K562 (cell line): ENCODE measurements around the gene SETD5. TPM values are rescaled to one million over a fixed set of nuclear protein-coding genes. Genes with fewer than 3 reads are reported as not detected.

Source experiments
- ATAC-seq: fragments of 200-7000 bp; cut with Tn5 transposase; 3 replicates; pipeline ENCODE4 v1.9.1; 2020; ENCODE audit warnings: moderate library complexity
- BruUV-seq: library from RNA; stranded (reverse); fragments of 400-500 nt; replicated peaks from 2 replicates; lab custom pipeline; 2021; lab: Mats Ljungman, UMichigan
- CTCF ChIA-PET: fragments of 300-600 bp; formaldehyde crosslinking; extraction: SDS; loops from one replicate; lab custom pipeline; 2021; ENCODE audit warnings: low intra/inter-chr PET ratio; lab: Yijun Ruan, JAX
- POLR2A ChIA-PET: fragments of 300-600, 350-650 bp; sonication (Branson Sonifier 250); formaldehyde crosslinking; extraction: SDS; loops from one replicate; lab custom pipeline; 2021; ENCODE audit warnings: antibody characterized with exemption, inconsistent platforms; lab: Yijun Ruan, JAX
- DNase-seq, 4 experiments: peaks; one replicate each; pipeline versions ENCODE4 v3.0.0 to v3.0.0-alpha.2; 2011 to 2018; ENCODE audit warnings: low spot score in 3 of 4, mixed read lengths in 3 of 4; ENCODE audit errors: extremely low read depth in 1 of 4
- FAIRE-seq: peaks from 2 replicates; lab custom pipeline; 2011; peaks lifted over from hg19 to GRCh38; lab: Jason Lieb, UNC
- H2AFZ ChIP-seq: 2 replicates; pipeline ENCODE4 v1.6.0; 2011; ENCODE audit warnings: low read depth, low read length, control low read depth, inconsistent platforms
- H3K27ac ChIP-seq: fragments of 200-600 bp; 3 replicates; pipeline ENCODE4 v1.8.0; 2011; ENCODE audit warnings: low read depth, mild to moderate bottlenecking, control low read depth, inconsistent platforms, low read length, moderate library complexity, mixed read lengths; ENCODE audit errors: extremely low read depth
- H3K27me3 ChIP-seq, 2 experiments: fragments of 300-600 bp in 1 of 2; 2 replicates in 1 of 2; 3 replicates in 1 of 2; pipeline versions ENCODE4 v1.6.0 to v1.8.0; 2011; ENCODE audit warnings: inconsistent platforms in 2 of 2, low read length in 2 of 2, mild to moderate bottlenecking in 1 of 2, mixed read lengths in 1 of 2, moderate library complexity in 1 of 2; ENCODE audit not compliant: control insufficient read depth in 2 of 2, insufficient read depth in 2 of 2
- H3K36me3 ChIP-seq: fragments of 300-600 bp; 3 replicates; pipeline ENCODE4 v1.8.0; 2011; ENCODE audit warnings: mild to moderate bottlenecking, low read length, inconsistent platforms; ENCODE audit not compliant: control insufficient read depth, insufficient read depth
- H3K4me1 ChIP-seq, 2 experiments: fragments of 200-600 bp in 1 of 2; replicated peaks in 1 of 2; 2 replicates in 1 of 2; 3 replicates in 1 of 2; pipeline versions ENCODE4 v1.5.1 to v1.8.0; 2011; ENCODE audit warnings: inconsistent platforms in 2 of 2, low read length in 2 of 2, mild to moderate bottlenecking in 1 of 2, mixed read lengths in 1 of 2, moderate library complexity in 1 of 2; ENCODE audit not compliant: control insufficient read depth in 2 of 2, insufficient read depth in 2 of 2
- H3K4me2 ChIP-seq: 2 replicates; pipeline ENCODE4 v1.6.1; 2011; ENCODE audit warnings: low read length, control low read depth, inconsistent platforms, mixed read lengths; ENCODE audit not compliant: insufficient read depth
- H3K4me3 ChIP-seq: fragments of 200-600 bp; sonication (generic), shearing (Covaris generic); 2 replicates; pipeline ENCODE4 v1.5.1; 2016; ENCODE audit warnings: control low read depth, inconsistent platforms
- H3K79me2 ChIP-seq: fragments of 200-600 bp; 3 replicates; pipeline ENCODE4 v1.8.0; 2011; ENCODE audit warnings: low read length, inconsistent platforms; ENCODE audit not compliant: control insufficient read depth, insufficient read depth
- H3K9ac ChIP-seq, 2 experiments: 2 replicates each; pipeline versions ENCODE4 v1.6.0 to v1.6.1; 2011; ENCODE audit warnings: low read depth in 2 of 2, low read length in 2 of 2, control low read depth in 1 of 2, inconsistent platforms in 1 of 2, mild to moderate bottlenecking in 1 of 2, mixed read lengths in 1 of 2; ENCODE audit not compliant: insufficient read depth in 1 of 2
- H3K9me1 ChIP-seq: one replicate; pipeline ENCODE4 v1.6.0; 2011; ENCODE audit warnings: inconsistent platforms, mild to moderate bottlenecking, low read length, moderate library complexity; ENCODE audit not compliant: control insufficient read depth, insufficient read depth
- H3K9me3 ChIP-seq: replicated peaks from 2 replicates; pipeline ENCODE4 v1.5.1; 2011; ENCODE audit warnings: low read depth, low read length, inconsistent platforms; ENCODE audit not compliant: control insufficient read depth, insufficient read depth
- H4K20me1 ChIP-seq: replicated peaks from 2 replicates; pipeline ENCODE4 v1.6.1; 2011; ENCODE audit warnings: low read length, inconsistent platforms, mixed read lengths; ENCODE audit not compliant: control insufficient read depth, insufficient read depth
- POLR2H ChIP-seq: IDR thresholded peaks from 2 replicates; pipeline ENCODE4 v1.6.1; 2016; ENCODE audit warnings: missing genetic modification characterization, low read depth, mild to moderate bottlenecking, control low read depth, missing compliant biosample characterization, moderate library complexity
- ZNF551 ChIP-seq: fragments of 250-450 bp; sonication (Bioruptor Pico); IDR thresholded peaks from 2 replicates; pipeline ENCODE4 v1.5.0; 2021; ENCODE audit warnings: mild to moderate bottlenecking, moderate library complexity
- in situ Hi-C: fragments of 300-500 bp; cut with MboI; formaldehyde crosslinking; loops from 4 replicates; pipeline ENCODE4 v1.15.0; 2018; ENCODE audit warnings: inconsistent platforms, mixed read lengths
- intact Hi-C: fragments of 100-400 bp; cut with micrococcal nuclease; formaldehyde crosslinking; loops from 2 replicates; pipeline ENCODE4 v1.14.2; 2022
- polyA plus RNA-seq, 8 experiments: library from polyadenylated mRNA; depleted of rRNA in 4 of 8; stranded (reverse) in 5 of 8; unstranded in 3 of 8; fragments of >200 nt; fragmentation: Nextera tagmentation in 2 of 8; fragmentation: Illumina TruSeq in 1 of 8; extraction: Ambion mirVana in 2 of 8; extraction: Trizol in 1 of 8; gene quantifications; 2 replicates each; pipeline versions ENCODE4 v1.2.1 to v1.2.3, GENCODE V29; 2011 to 2014; ENCODE audit warnings: inconsistent platforms in 1 of 8, missing spikeins in 1 of 8
- total RNA-seq, 7 experiments: library from RNA; depleted of rRNA in 6 of 7; stranded (reverse); fragments of >200 nt in 6 of 7; fragmentation: Illumina TruSeq in 2 of 7; extraction: Trizol in 2 of 7; gene quantifications; 2 replicates each; pipeline versions ENCODE4 v1.2.1 to v1.2.3, GENCODE V29; 2011 to 2021; ENCODE audit warnings: low replicate concordance in 1 of 7
- TF ChIP-seq, protein P1 (sequence below): sonication (generic); formaldehyde crosslinking; IDR thresholded peaks from 2 replicates; pipeline ENCODE4 v1.8.1; 2023; ENCODE audit warnings: mild to moderate bottlenecking, missing genetic modification reagents

Gene SETD5
- total and polyA plus RNA-seq, 9 of the 15 experiments (the other 6 are each of a cell fraction or from before 2014, with no cell fraction given): 20.8 to 135 (median 87.2) TPM

DNA sequence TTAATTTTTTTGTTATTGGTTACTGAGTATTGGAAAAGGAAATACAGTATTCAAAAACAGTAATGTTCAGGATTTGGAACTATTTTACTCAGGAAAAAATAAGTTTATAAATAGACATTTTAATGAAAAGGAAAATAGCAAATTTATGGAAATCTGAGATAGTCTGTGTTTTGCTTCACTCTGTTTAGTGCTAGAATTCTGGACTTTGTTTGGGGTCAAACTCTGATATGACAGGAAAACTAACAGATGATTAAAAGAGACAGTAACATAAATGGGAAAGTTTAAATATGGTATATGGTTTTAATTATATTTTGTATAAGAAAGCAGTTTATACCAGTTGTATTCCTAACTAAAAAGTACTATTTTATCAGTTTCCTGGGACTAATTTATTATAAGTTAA is 17.4 kb downstream of the SETD5 start:
- Histone ChIP-seq H3K9ac (no peak overlapping the region), H3K27ac (no peak overlapping the region), H3K4me1 (peaks cover 4 to 32% of the 10 kb centered on the region in 2 experiments), H3K79me2 (peaks cover 98% of the 10 kb centered on the region), H3K36me3 (peaks cover 36% of the 10 kb centered on the region), H3K9me3 (no peaks in the 10 kb centered on the region), H3K4me3 (no peak overlapping the region), H3K27me3 (no peaks in the 10 kb centered on the region), H3K9me1 (no peaks in the 10 kb centered on the region), H3K4me2 (no peak overlapping the region), H4K20me1 (peaks cover 23% of the 10 kb centered on the region), H2AFZ (no peak overlapping the region)
- DNase-seq (no peak), ATAC-seq (no peak), FAIRE-seq (no peak)
- BruUV-seq: no TSS peak
- ChIA-PET POLR2A (interaction anchor here (0.8 to 2.6 kb wide), 3 partner anchors 11 to 52 kb away, joined by 3 to 51 read pairs (median 17); partner anchors contain the start of genes SETD5 and THUMPD3), CTCF (no interaction called here)
- intact Hi-C loops: no loop called here
- in situ Hi-C loops: no loop called here
- TF ChIP-seq, protein P1, sequence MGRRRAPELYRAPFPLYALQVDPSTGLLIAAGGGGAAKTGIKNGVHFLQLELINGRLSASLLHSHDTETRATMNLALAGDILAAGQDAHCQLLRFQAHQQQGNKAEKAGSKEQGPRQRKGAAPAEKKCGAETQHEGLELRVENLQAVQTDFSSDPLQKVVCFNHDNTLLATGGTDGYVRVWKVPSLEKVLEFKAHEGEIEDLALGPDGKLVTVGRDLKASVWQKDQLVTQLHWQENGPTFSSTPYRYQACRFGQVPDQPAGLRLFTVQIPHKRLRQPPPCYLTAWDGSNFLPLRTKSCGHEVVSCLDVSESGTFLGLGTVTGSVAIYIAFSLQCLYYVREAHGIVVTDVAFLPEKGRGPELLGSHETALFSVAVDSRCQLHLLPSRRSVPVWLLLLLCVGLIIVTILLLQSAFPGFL (CRISPR knock-in tag): no peak
- TF ChIP-seq ZNF551 (CRISPR knock-in tag): no peak
- TF ChIP-seq POLR2H (tag): 0 out of 2 replicates have a peak, but pooled peaks have one; percentile 34
